T-cell (primary cell): ENCODE data around the gene ANXA6. TPM values are rescaled to one million over a fixed set of nuclear protein-coding genes. Genes with fewer than 3 reads are reported as not detected.

Source experiments
- ATAC-seq, 4 experiments: fragments of 200-7000 bp in 3 of 4; fragments of 150-1000 bp in 1 of 4; cut with Tn5 transposase; replicated peaks in 1 of 4; 1 replicate in 3 of 4; 2 replicates in 1 of 4; pipeline ENCODE4 v1.10.0; 2021; ENCODE audit warnings: moderate library complexity in 3 of 4, mild to moderate bottlenecking in 2 of 4, moderate number of reproducible peaks in 1 of 4
- CTCF ChIA-PET, 2 donors: fragments of 300-600 bp; sonication (Branson Sonifier 250); formaldehyde crosslinking; loops; one replicate each; lab custom pipeline; 2022; ENCODE audit warnings: antibody characterized with exemption in 2 of 2; lab: Charles Lee
- POLR2A ChIA-PET, 2 donors: fragments of 300-600 bp; sonication (Branson Sonifier 250); formaldehyde crosslinking; loops; one replicate each; lab custom pipeline; 2022; ENCODE audit warnings: antibody characterized with exemption in 2 of 2; lab: Charles Lee
- DNase-seq, 35 experiments: peaks; one replicate each; pipeline versions ENCODE4 v3.0.0 to v3.0.0-alpha.2; 2013 to 2023
- H3K27ac ChIP-seq: one replicate; pipeline ENCODE4 v1.5.1; 2013; ENCODE audit warnings: low read length
- H3K27me3 ChIP-seq, 2 experiments: replicated peaks in 1 of 2; 1 replicate in 1 of 2; 2 replicates in 1 of 2; pipeline versions ENCODE4 v1.6.1 to v1.7.0; 2013; ENCODE audit warnings: low read length in 1 of 2, mixed read lengths in 1 of 2; ENCODE audit not compliant: control insufficient read depth in 2 of 2, insufficient read depth in 2 of 2; ENCODE audit errors: extremely low read depth in 1 of 2
- H3K36me3 ChIP-seq, 2 donors: 1 replicate in 1 of 2; 2 replicates in 1 of 2; pipeline versions ENCODE4 v1.6.1 to v1.7.0; 2013; ENCODE audit warnings: low read length in 1 of 2; ENCODE audit not compliant: control insufficient read depth in 2 of 2, insufficient read depth in 1 of 2; ENCODE audit errors: extremely low read depth in 1 of 2
- H3K4me1 ChIP-seq, 2 experiments: 1 replicate in 1 of 2; 2 replicates in 1 of 2; pipeline versions ENCODE4 v1.6.1 to v1.7.0; 2013; ENCODE audit warnings: low read length in 2 of 2, mixed read lengths in 1 of 2; ENCODE audit not compliant: insufficient read depth in 2 of 2, control insufficient read depth in 1 of 2; ENCODE audit errors: extremely low read depth in 1 of 2
- H3K4me3 ChIP-seq, 2 donors: 1 replicate in 1 of 2; 2 replicates in 1 of 2; pipeline versions ENCODE4 v1.5.1 to v1.7.0; 2013; ENCODE audit warnings: mild to moderate bottlenecking in 2 of 2, low read length in 1 of 2, moderate library complexity in 1 of 2; ENCODE audit not compliant: control insufficient read depth in 1 of 2; ENCODE audit errors: extremely low read depth in 1 of 2
- H3K9me3 ChIP-seq: 2 replicates; pipeline ENCODE4 v1.7.0; 2013
- H3K27ac Mint-ChIP-seq, 2 donors: one replicate each; pipeline ENCODE4 v1.8.0; 2020 to 2021; ENCODE audit warnings: mild to moderate bottlenecking in 2 of 2, mixed read lengths in 2 of 2
- H3K27me3 Mint-ChIP-seq, 2 donors: one replicate each; pipeline ENCODE4 v1.8.0; 2021 to 2022; ENCODE audit warnings: mixed read lengths in 2 of 2
- H3K36me3 Mint-ChIP-seq: one replicate; pipeline ENCODE4 v1.8.0; 2021; ENCODE audit warnings: mixed read lengths
- H3K4me1 Mint-ChIP-seq, 3 donors: one replicate each; pipeline ENCODE4 v1.8.0; 2020 to 2022; ENCODE audit warnings: mixed read lengths in 3 of 3, mild to moderate bottlenecking in 1 of 3
- H3K4me3 Mint-ChIP-seq, 3 donors: one replicate each; pipeline ENCODE4 v1.8.0; 2020 to 2022; ENCODE audit warnings: mild to moderate bottlenecking in 3 of 3, mixed read lengths in 3 of 3, moderate library complexity in 3 of 3
- H3K9me3 Mint-ChIP-seq, 3 donors: one replicate each; pipeline ENCODE4 v1.8.0; 2020 to 2022; ENCODE audit warnings: mixed read lengths in 3 of 3
- WGBS: methylation state at CpG from one replicate; pipeline ENCODE4 v1.1.5; 2013; ENCODE audit warnings: missing lambda C conversion rate; ENCODE audit not compliant: insufficient coverage; 5-methylcytosine and 5-hydroxymethylcytosine counted together
- total RNA-seq, 35 experiments: library from RNA in 6 of 35; stranded (reverse) in 6 of 35; fragments of 120-200 nt in 1 of 35; gene quantifications; one replicate each; pipeline versions ENCODE4 v1.2.1 to v1.2.4 and lab custom pipeline; 2013 to 2026

Gene ANXA6
- total RNA-seq, 5 donors from 2014 or later (not counting 1 experiment from before 2014, with no cell fraction given) = 266 to 395 (median 345) TPM

GRCh38 chr5:151137067-151137825 is 20.3 kb downstream of the ANXA6 start:
- WGBS = 93% methylated on average over 2 of the region's 10 CpGs
- ChIA-PET POLR2A (no interaction called here), CTCF (interaction anchor here (0.5 to 3.5 kb wide), 5 partner anchors 8 to 53 kb away, joined by 3 to 15 read pairs (median 4); no protein-coding TSS in a partner anchor)
- Histone ChIP-seq H3K36me3 (peaks cover 29 to 90% of the 10 kb centered on the region in 2 donors), H3K27ac (peak overlapping the region; percentile 19), H3K4me3 (no peak overlapping the region), H3K27me3 (no peaks in the 10 kb centered on the region), H3K9me3 (no peaks in the 10 kb centered on the region), H3K4me1 (peaks cover 39 to 76% of the 10 kb centered on the region in 2 experiments)
- Mint-ChIP-seq H3K27ac (peak overlapping the region; percentile 81 to 89), H3K9me3 (no peaks in the 10 kb centered on the region), H3K27me3 (no peaks in the 10 kb centered on the region), H3K4me1 (peaks cover 84 to 90% (median 88%) of the 10 kb centered on the region in 3 donors), H3K36me3 (peaks cover 62% of the 10 kb centered on the region), H3K4me3 (no peak overlapping the region)
- DNase-seq (no peak), ATAC-seq (no peak)

GRCh38 chr5:151134228-151134627 is 23.4 kb downstream of the ANXA6 start:
- Mint-ChIP-seq H3K27ac (peak overlapping the region; percentile 74 to 97), H3K4me3 (no peak overlapping the region), H3K9me3 (no peaks in the 10 kb centered on the region), H3K4me1 (peaks cover 75 to 86% (median 85%) of the 10 kb centered on the region in 3 donors), H3K36me3 (peaks cover 76% of the 10 kb centered on the region), H3K27me3 (no peaks in the 10 kb centered on the region)
- ATAC-seq (no peak), DNase-seq (no peak)
- Histone ChIP-seq H3K9me3 (no peaks in the 10 kb centered on the region), H3K27me3 (no peaks in the 10 kb centered on the region), H3K27ac (peak overlapping the region; percentile 7), H3K4me3 (no peak overlapping the region), H3K36me3 (peaks cover 33 to 100% of the 10 kb centered on the region in 2 donors), H3K4me1 (peaks cover 26 to 61% of the 10 kb centered on the region in 2 experiments)
- 95% methylated on average over 2 of the region's 3 CpGs for WGBS
- ChIA-PET CTCF (interaction anchor here (1.0 to 3.5 kb wide), 5 partner anchors 8 to 31 kb away, joined by 4 to 15 read pairs (median 5); no protein-coding TSS in a partner anchor), POLR2A (no interaction called here)

GRCh38 chr5:151132963-151133362 is 24.6 kb downstream of the ANXA6 start:
- H3K4me3 Mint-ChIP-seq = no peak overlapping the region
- Histone ChIP-seq H3K36me3 (peaks cover 35 to 100% of the 10 kb centered on the region in 2 donors), H3K4me1 (peaks cover 19 to 48% of the 10 kb centered on the region in 2 experiments), H3K4me3 (no peak overlapping the region), H3K27me3 (no peaks in the 10 kb centered on the region), H3K27ac (no peak overlapping the region), H3K9me3 (no peaks in the 10 kb centered on the region)
- CTCF ChIA-PET = interaction anchor here in 1 of 2 donors (0.5 to 8.1 kb wide), 2 partner anchors 26 to 32 kb away, joined by 3 to 137 read pairs; no protein-coding TSS in a partner anchor
- no peak for DNase-seq
- H3K9me3 Mint-ChIP-seq = no peaks in the 10 kb centered on the region
- POLR2A ChIA-PET = no interaction called here
- ATAC-seq = no peak
- 93% methylated on average over 3 of the region's 4 CpGs for WGBS
- H3K36me3 Mint-ChIP-seq = peaks cover 76% of the 10 kb centered on the region
- no peaks in the 10 kb centered on the region for H3K27me3 Mint-ChIP-seq
- peaks cover 62 to 81% (median 80%) of the 10 kb centered on the region in 3 donors for H3K4me1 Mint-ChIP-seq
- peak overlapping the region; percentile 65 to 97 for H3K27ac Mint-ChIP-seq

- DNase-seq (no peak), ATAC-seq (peak in 3 of 4 experiments; percentile 35 to 57 (median 54))
- Mint-ChIP-seq H3K36me3 (peaks cover 73% of the 10 kb centered on the region), H3K4me3 (peak overlapping the region in 1 of 3 donors; percentile 57), H3K4me1 (peaks cover 59 to 80% (median 80%) of the 10 kb centered on the region in 3 donors), H3K9me3 (no peaks in the 10 kb centered on the region), H3K27me3 (no peaks in the 10 kb centered on the region), H3K27ac (peak overlapping the region; percentile 97)
- POLR2A ChIA-PET = interaction anchor here in 1 of 2 donors (1.2 kb wide), 1 partner anchor 11 kb away, joined by 4 read pairs; no protein-coding TSS in a partner anchor
- H3K27me3 ChIP-seq = no peaks in the 10 kb centered on the region
- no peak overlapping the region for H3K4me3 ChIP-seq
- CTCF ChIA-PET = interaction anchor here (0.5 to 8.1 kb wide), 10 partner anchors 10 to 108 kb away, joined by 3 to 137 read pairs (median 4); no protein-coding TSS in a partner anchor
- whole genome bisulfite sequencing = 96% methylated on average over 4 of the region's 13 CpGs
- H3K36me3 ChIP-seq = peaks cover 46 to 97% of the 10 kb centered on the region in 2 donors
- H3K9me3 ChIP-seq = no peaks in the 10 kb centered on the region
- peak overlapping the region; percentile 57 for H3K27ac ChIP-seq
- peaks cover 19 to 43% of the 10 kb centered on the region in 2 experiments for H3K4me1 ChIP-seq
Measured at GRCh38 chr5:151130922-151131891, 26.4 kb downstream of the ANXA6 start.

GRCh38 chr5:151130235-151130921 is 27.2 kb downstream of the ANXA6 start:
- Histone ChIP-seq H3K27ac (peak overlapping the region; percentile 57), H3K4me1 (peaks cover 23 to 52% of the 10 kb centered on the region in 2 experiments), H3K36me3 (peaks cover 37 to 97% of the 10 kb centered on the region in 2 donors), H3K27me3 (no peaks in the 10 kb centered on the region), H3K9me3 (no peaks in the 10 kb centered on the region), H3K4me3 (no peak overlapping the region)
- 97% methylated on average over 8 of the region's 8 CpGs for WGBS
- Mint-ChIP-seq H3K4me3 (no peak overlapping the region), H3K4me1 (peaks cover 64 to 85% (median 81%) of the 10 kb centered on the region in 3 donors), H3K9me3 (no peaks in the 10 kb centered on the region), H3K27ac (peak overlapping the region; percentile 97), H3K27me3 (no peaks in the 10 kb centered on the region), H3K36me3 (peaks cover 74% of the 10 kb centered on the region)
- ATAC-seq (no peak), DNase-seq (no peak)
- CTCF ChIA-PET = interaction anchor here (0.6 to 8.1 kb wide), 12 partner anchors 11 to 695 kb away, joined by 3 to 137 read pairs (median 5); no protein-coding TSS in a partner anchor
- POLR2A ChIA-PET = no interaction called here
